Body of pancreas (tissue), 4 donors: ENCODE data around the gene RAB1B. TPM values are rescaled to one million over a fixed set of nuclear protein-coding genes. Genes with fewer than 3 reads are reported as not detected.
A peak's percentile ranks its signal among the peaks of the same experiment; 100 is the strongest.

ENCODE experiments used
- ATAC-seq: fragments of 150-250 bp; one replicate; pipeline ENCODE4 v1.9.1; 2016
- DNase-seq, 4 donors: peaks; one replicate each; pipeline ENCODE4 v3.0.0-alpha.2; 2019
- H3K27ac ChIP-seq, 4 donors: fragments of 200-600 bp; sonication (generic); 1 replicate in 3 of 4; 2 replicates in 1 of 4; pipeline versions ENCODE4 v1.5.1 to v1.6.1; 2016 to 2019; ENCODE audit warnings: mild to moderate bottlenecking in 1 of 4, mixed read lengths in 1 of 4, moderate library complexity in 1 of 4
- H3K27me3 ChIP-seq, 2 donors: fragments of 200-600 bp; sonication (generic); one replicate each; pipeline ENCODE4 v1.6.0; 2016; ENCODE audit warnings: mild to moderate bottlenecking in 1 of 2
- H3K36me3 ChIP-seq, 2 donors: fragments of 200-600 bp; sonication (generic); replicated peaks in 1 of 2; 2 replicates each; pipeline ENCODE4 v1.5.1; 2016; ENCODE audit warnings: low read depth in 2 of 2; ENCODE audit not compliant: insufficient read depth in 1 of 2
- H3K4me1 ChIP-seq: fragments of 200-600 bp; sonication (generic); one replicate; pipeline ENCODE4 v1.6.0; 2016
- H3K4me3 ChIP-seq, 2 donors: fragments of 200-600 bp; sonication (generic); 1 replicate in 1 of 2; 2 replicates in 1 of 2; pipeline ENCODE4 v1.5.1; 2016 to 2019
- H3K9me3 ChIP-seq, 3 donors: fragments of 200-600 bp; sonication (generic); 1 replicate in 2 of 3; 2 replicates in 1 of 3; pipeline ENCODE4 v1.5.1; 2016
- POLR2A ChIP-seq, 3 donors: fragments of 450-650 bp; IDR thresholded peaks; one replicate each; pipeline ENCODE4 v1.6.1; 2016; ENCODE audit warnings: antibody characterized with exemption in 3 of 3, mild to moderate bottlenecking in 2 of 3
- WGBS, 2 donors: methylation state at CpG; one replicate each; pipeline ENCODE4 v1.1.5; 2017; 5-methylcytosine and 5-hydroxymethylcytosine counted together
- intact Hi-C: fragments of 100-400 bp; cut with DNase I; formaldehyde crosslinking; loops from one replicate; pipeline ENCODE4 v1.15.1; 2023
- total RNA-seq, 2 donors: library from RNA; depleted of rRNA; stranded (reverse); fragments of >200 nt; gene quantifications; one replicate each; pipeline ENCODE4 v1.1.0, GENCODE V29; 2016
- TF ChIP-seq, protein P1 (sequence below), 7 experiments: fragments of 450-650 bp in 4 of 7; fragments of 200-600 bp in 3 of 7; sonication (generic) in 3 of 7; IDR thresholded peaks; one replicate each; pipeline ENCODE4 v1.5.1; 2016 to 2019; ENCODE audit warnings: antibody characterized with exemption in 7 of 7

Gene RAB1B
- 10 to 100 TPM; 67.7 to 74.5 TPM for total RNA-seq

DNA sequence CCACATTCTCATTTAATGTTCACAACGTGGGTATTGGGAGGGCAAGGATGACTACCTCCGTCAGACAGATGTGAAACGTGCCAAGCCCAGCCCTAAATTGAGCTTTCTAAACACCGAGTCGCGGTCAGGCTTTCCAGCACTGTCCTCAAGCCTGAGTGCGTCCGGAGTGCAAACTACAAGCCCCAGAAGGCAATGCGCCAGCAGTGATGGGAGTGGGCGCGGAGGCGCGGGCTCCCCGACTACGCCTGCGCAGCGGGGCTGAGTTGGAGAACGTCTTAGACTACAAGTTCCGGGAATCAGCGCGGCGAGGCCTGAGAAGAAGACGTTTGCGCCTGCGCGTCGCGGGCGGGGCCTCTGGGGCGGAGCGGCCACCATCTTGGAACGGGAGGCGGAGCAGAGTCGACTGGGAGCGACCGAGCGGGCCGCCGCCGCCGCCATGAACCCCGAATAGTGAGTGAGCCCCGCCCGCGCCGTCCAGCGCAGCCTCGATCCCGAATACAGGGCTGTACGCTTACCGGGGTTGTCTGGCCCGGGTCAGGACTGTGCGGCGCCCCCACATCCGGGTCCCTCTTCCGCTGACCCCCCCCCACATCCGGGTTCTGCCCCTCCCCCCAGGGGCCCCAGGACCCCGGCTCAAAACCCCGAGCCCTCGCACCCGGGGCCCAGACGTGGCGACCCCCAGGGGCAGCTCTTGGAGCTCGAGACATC is at the start of gene RAB1B:
Gene RAB1B (plus strand): TSS at position 396 of the 708 bp plus-strand sequence. CDS start 41 bp downstream, at position 437.
- H3K4me3 ChIP-seq = peak within 1 kb of the TSS; percentile 33 to 88
- TF ChIP-seq, protein P1, sequence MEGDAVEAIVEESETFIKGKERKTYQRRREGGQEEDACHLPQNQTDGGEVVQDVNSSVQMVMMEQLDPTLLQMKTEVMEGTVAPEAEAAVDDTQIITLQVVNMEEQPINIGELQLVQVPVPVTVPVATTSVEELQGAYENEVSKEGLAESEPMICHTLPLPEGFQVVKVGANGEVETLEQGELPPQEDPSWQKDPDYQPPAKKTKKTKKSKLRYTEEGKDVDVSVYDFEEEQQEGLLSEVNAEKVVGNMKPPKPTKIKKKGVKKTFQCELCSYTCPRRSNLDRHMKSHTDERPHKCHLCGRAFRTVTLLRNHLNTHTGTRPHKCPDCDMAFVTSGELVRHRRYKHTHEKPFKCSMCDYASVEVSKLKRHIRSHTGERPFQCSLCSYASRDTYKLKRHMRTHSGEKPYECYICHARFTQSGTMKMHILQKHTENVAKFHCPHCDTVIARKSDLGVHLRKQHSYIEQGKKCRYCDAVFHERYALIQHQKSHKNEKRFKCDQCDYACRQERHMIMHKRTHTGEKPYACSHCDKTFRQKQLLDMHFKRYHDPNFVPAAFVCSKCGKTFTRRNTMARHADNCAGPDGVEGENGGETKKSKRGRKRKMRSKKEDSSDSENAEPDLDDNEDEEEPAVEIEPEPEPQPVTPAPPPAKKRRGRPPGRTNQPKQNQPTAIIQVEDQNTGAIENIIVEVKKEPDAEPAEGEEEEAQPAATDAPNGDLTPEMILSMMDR (IDR thresholded peaks at IDR 0.05) = no peak
- TF ChIP-seq POLR2A (IDR thresholded peaks at IDR 0.05) = peak; percentile 22 to 72 (median 57)
- peaks cover 8 to 16% of the 10 kb centered on the region in 2 donors for H3K36me3 ChIP-seq
- DNase-seq (peak; percentile 100), ATAC-seq (peak; percentile 93)
- H3K27me3 ChIP-seq = no peaks in the 10 kb centered on the region
- peaks cover 28% of the 10 kb centered on the region for H3K4me1 ChIP-seq
- peak within 1 kb of the TSS; percentile 85 to 93 (median 90) for H3K27ac ChIP-seq
- no peaks in the 10 kb centered on the region for H3K9me3 ChIP-seq
- 1% methylated on average over 24 to 51 of the region's 64 CpGs for WGBS, 2 donors
- intact Hi-C loops = no loop called here

DNA sequence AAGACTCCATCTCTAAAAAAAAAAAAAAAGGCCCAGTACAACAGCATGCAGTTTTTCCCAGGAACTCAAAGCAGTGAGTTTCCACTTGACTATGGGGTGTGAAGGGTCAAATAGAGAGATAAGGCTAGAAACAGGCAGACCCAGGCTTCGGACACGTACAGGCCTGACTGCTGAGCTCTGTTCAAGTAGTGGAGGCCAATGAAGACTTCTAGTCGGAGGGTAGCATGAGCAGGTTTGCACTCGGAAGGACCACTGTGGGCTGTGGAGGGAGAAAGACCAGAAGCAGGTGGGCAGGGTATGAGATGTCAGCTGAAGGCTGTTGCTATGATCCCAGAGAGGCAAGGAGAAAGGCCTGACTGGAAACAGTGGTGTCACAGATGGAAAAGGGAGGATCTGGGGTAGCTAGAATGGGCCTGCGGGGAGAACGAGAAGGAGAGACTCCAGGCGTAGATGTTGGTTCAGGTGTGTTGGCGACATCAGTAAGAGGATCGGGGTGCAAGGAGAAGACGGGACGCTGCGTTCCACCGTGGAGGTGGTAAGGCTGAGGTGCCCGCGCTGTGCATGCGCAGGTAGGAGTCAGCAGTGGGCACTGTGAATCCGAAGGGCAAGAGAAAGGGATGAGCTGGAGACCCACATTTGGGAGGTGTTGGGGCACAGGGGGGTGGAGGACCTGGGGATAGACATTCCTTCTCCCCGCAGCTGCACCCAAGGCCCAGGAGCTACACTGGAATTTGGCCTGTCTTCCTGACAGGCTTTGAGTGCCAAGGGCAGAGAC is 49.4 kb upstream of the RAB1B start:
- TF ChIP-seq POLR2A (IDR thresholded peaks at IDR 0.05) = no peak
- TF ChIP-seq, protein P1 (IDR thresholded peaks at IDR 0.05) = no peak
- H3K27me3 ChIP-seq = no peaks in the 10 kb centered on the region
- H3K4me3 ChIP-seq = no peak overlapping the region
- H3K4me1 ChIP-seq = no peaks in the 10 kb centered on the region
- DNase-seq (peak in 1 of 4 donors; percentile 9), ATAC-seq (no peak)
- WGBS, 2 donors = 92 to 93% methylated on average over 17 to 18 of the region's 18 CpGs
- peaks cover 0 to 13% of the 10 kb centered on the region in 2 donors for H3K36me3 ChIP-seq
- intact Hi-C loops = no loop called here
- no peak overlapping the region for H3K27ac ChIP-seq
- H3K9me3 ChIP-seq = no peaks in the 10 kb centered on the region

DNA sequence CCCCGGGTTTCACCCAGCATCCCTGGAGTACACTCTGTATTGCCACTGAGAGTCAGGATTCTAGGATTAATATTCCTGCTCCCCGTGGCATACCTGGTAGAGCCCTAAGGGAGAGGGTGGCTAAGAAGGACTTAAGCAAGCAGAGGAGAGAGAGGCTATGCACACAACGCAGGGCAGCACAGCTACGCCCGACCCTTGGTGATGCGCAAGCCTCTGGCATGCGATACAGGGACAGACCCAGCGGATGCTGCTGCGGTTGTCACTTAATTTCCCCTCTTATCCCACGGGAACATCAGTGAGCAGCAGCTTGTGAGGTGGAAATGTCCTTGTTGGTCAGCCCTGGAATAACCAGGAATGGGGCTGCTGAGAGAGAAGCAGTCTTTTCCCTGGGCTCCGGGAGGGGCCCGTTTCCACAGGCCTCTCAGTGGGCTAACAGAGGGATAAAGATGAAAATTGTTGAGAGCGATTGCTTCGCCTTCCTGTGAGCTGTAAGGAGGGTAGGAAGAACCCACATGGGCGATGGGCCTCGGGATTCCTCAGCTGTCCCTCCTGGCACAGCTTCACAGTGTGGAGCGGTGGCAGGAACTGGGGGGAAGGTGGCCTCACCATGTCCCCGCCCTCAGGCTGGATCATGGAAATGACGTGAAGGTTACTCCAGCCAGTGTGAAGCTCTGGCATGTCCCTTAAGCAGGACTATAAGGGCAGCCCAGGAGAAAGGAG is 48.4 kb upstream of the RAB1B start:
- Histone ChIP-seq H3K4me3 (no peak overlapping the region), H3K4me1 (peaks cover 8% of the 10 kb centered on the region), H3K27ac (no peak overlapping the region), H3K36me3 (peaks cover 0 to 13% of the 10 kb centered on the region in 2 donors), H3K9me3 (no peaks in the 10 kb centered on the region), H3K27me3 (no peaks in the 10 kb centered on the region)
- ATAC-seq (no peak), DNase-seq (peak in 1 of 4 donors; percentile 7)
- WGBS, 2 donors = 88 to 91% methylated on average over 13 to 19 of the region's 19 CpGs
- intact Hi-C loops = loop anchor here (5.0 kb wide), 1 partner anchor 42 kb away; no protein-coding TSS in a partner anchor
- TF ChIP-seq POLR2A (IDR thresholded peaks at IDR 0.05) = no peak
- TF ChIP-seq, protein P1 (IDR thresholded peaks at IDR 0.05) = no peak

DNA sequence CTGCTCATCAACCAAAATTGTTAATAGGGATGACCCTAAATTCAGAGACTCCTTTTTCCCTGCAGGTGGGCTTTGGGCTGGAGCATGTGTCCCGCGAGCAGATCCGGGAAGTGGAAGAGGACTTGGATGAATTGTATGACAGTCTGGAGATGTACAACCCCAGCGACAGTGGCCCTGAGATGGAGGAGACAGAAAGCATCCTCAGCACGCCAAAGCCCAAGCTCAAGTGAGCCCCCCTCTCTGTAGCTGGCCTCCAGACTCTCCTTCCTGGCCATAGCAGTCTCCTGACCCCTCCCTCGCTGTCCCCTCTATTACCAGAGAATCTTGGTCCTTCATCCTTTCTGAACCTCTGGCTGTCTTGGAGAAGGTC is 47.9 kb upstream of the RAB1B start:
- Histone ChIP-seq H3K9me3 (no peaks in the 10 kb centered on the region), H3K27me3 (no peaks in the 10 kb centered on the region), H3K4me1 (peaks cover 10% of the 10 kb centered on the region), H3K27ac (no peak overlapping the region), H3K36me3 (peaks cover 0 to 13% of the 10 kb centered on the region in 2 donors), H3K4me3 (no peak overlapping the region)
- ATAC-seq = no peak
- intact Hi-C loops = loop anchor here (5.0 kb wide), 1 partner anchor 42 kb away; no protein-coding TSS in a partner anchor
- TF ChIP-seq, protein P1 (IDR thresholded peaks at IDR 0.05) = no peak
- TF ChIP-seq POLR2A (IDR thresholded peaks at IDR 0.05) = no peak
- DNase-seq = peak in 1 of 4 donors; percentile 7
- 90 to 100% methylated on average over 6 of the region's 6 CpGs for WGBS, 2 donors
